ENCODE measurements around the gene GAGE12G.
"Not testable (repeated sequence)": the region's sequence is repeated elsewhere in the genome, so short reads cannot be mapped to it uniquely, and the experiment has no call there.

The GAGE12G gene, protein sequence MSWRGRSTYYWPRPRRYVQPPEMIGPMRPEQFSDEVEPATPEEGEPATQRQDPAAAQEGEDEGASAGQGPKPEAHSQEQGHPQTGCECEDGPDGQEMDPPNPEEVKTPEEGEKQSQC

DNA sequence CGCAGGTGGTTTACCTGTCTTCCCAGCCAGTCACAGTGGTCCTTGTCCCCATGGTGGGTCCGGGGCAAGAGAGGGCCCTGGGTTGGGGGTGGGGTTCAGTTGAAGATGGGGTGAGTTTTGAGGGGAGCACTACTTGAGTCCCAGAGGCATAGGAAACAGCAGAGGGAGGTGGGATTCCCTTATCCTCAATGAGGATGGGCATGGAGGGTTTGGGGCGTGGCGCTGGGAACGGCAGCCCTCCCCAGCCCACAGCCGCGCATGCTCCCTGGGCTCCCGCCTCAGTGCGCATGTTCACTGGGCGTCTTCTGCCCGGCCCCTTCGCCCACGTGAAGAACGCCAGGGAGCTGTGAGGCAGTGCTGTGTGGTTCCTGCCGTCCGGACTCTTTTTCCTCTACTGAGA, at the start of gene GAGE12G:
TSS of gene GAGE12G (plus strand) at position 301 of the 400 bp plus-strand sequence. CDS start 1,155 bp downstream, outside the sequence.
- FAIRE-seq, result not testable (repeated sequence)

DNA sequence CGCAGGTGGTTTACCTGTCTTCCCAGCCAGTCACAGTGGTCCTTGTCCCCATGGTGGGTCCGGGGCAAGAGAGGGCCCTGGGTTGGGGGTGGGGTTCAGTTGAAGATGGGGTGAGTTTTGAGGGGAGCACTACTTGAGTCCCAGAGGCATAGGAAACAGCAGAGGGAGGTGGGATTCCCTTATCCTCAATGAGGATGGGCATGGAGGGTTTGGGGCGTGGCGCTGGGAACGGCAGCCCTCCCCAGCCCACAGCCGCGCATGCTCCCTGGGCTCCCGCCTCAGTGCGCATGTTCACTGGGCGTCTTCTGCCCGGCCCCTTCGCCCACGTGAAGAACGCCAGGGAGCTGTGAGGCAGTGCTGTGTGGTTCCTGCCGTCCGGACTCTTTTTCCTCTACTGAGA, 38.3 kb upstream of the GAGE12G start, which contains the start of gene GAGE12C:
TSS of gene GAGE12C (plus strand) at position 301 of the 400 bp plus-strand sequence. CDS start 1,155 bp downstream, outside the sequence.
- not testable (repeated sequence) for FAIRE-seq

DNA sequence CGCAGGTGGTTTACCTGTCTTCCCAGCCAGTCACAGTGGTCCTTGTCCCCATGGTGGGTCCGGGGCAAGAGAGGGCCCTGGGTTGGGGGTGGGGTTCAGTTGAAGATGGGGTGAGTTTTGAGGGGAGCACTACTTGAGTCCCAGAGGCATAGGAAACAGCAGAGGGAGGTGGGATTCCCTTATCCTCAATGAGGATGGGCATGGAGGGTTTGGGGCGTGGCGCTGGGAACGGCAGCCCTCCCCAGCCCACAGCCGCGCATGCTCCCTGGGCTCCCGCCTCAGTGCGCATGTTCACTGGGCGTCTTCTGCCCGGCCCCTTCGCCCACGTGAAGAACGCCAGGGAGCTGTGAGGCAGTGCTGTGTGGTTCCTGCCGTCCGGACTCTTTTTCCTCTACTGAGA, 28.8 kb upstream of the GAGE12G start, which contains the start of gene GAGE12D:
TSS of gene GAGE12D (plus strand) at position 301 of the 400 bp plus-strand sequence. CDS start 1,155 bp downstream, outside the sequence.
- FAIRE-seq, result not testable (repeated sequence)

GRCh38 chrX:49550989-49551388, 19.2 kb upstream of the GAGE12G start, which contains the start of gene GAGE12E:
GAGE12E (plus strand) TSS chrX:49551289; CDS start chrX:49552444, 1,155 bp downstream.
- FAIRE-seq, result not testable (repeated sequence)

DNA sequence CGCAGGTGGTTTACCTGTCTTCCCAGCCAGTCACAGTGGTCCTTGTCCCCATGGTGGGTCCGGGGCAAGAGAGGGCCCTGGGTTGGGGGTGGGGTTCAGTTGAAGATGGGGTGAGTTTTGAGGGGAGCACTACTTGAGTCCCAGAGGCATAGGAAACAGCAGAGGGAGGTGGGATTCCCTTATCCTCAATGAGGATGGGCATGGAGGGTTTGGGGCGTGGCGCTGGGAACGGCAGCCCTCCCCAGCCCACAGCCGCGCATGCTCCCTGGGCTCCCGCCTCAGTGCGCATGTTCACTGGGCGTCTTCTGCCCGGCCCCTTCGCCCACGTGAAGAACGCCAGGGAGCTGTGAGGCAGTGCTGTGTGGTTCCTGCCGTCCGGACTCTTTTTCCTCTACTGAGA, 9.7 kb upstream of the GAGE12G start, which contains the start of gene GAGE12F:
TSS of gene GAGE12F (plus strand) at position 301 of the 400 bp plus-strand sequence. CDS start 1,155 bp downstream, outside the sequence.
- FAIRE-seq, result not testable (repeated sequence)

DNA sequence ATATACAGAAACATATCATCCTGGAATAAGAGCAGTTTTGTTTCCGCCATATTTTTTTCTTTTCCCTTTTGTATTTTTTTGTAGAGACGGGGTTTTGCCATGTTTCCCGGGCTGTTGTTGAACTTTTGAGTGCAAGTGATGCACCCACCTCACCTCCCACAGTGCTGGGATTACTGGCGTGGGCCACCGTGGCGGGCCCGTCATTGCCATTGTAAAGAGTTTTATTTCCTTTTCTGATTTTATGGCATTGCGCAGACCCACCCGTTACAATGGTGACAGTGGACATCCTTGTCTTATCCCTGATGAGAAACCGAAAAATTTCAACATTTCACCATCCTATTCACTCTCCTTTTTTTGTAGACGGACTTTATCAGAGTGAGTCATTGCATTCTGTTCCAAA, 1.5 kb upstream of the GAGE12G start:
- FAIRE-seq, result not testable (repeated sequence)

DNA sequence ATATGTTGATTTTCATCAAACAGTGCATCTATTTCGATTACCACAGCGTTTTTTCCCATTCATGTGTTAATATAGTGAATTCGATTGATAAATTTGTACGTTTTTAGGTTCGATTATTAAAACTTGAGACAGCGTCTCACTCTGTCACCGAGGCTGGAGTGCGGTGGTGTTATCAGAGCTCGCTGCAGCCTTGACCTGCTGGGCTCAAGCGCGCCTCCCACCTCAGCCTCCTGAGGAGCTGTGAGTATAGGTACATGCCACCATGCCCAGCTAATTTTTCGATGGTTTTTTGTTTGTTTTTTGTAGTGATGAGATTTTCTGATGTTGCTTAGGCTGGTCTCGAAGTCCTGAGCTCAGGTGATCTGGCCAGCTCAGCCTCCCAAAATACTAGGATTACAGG, 1.0 kb upstream of the GAGE12G start:
- FAIRE-seq, result not testable (repeated sequence)

GRCh38 chrX:49579649-49580048, 9.4 kb downstream of the GAGE12G start, which contains the start of gene GAGE12H:
GAGE12H (plus strand) TSS chrX:49579949; CDS start chrX:49581104, 1,155 bp downstream.
- FAIRE-seq, result not testable (repeated sequence)

- FAIRE-seq, result not testable (repeated sequence)
Observed at GRCh38 chrX:49589196-49589595, 19.0 kb downstream of the GAGE12G start, which contains the start of gene GAGE2A. GAGE2A (plus strand) TSS chrX:49589496; CDS start chrX:49590651, 1,155 bp downstream.

DNA sequence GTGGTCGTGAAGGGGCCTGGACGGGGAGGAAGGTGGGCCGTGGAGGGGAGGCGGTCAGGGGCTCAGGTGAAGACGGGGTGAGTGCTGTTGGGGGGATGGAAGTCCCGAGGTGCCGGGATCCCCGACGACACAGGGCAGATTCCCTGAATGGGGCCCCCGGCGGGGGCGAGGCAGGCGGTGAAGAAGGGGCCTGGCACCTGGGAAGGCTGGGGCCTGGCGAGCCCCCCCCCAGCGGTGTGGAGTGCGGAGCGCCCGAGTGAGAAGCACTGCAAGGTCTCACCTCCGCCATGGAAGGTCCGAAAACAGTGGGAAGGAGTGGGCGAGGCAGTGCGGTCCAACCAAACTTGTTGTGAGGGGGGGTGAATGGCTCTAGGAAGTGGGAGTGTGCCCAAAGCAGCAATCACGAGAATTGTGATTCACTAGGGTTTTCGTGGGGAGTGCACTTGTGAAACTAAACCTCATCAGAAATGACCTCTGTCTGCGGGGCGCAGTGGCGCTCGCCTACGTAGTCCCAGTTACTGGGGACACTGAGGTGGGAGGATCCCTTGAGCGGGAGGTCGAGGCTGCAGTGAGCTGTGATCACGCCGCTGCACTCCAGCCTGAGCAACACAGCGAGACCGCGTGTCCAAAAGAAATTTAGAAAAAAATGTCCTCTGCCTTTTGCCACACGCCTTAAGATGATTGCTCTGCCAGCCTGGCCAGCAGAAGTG, 19.7 kb downstream of the GAGE12G start:
- not testable (repeated sequence) for FAIRE-seq

- not testable (repeated sequence) for FAIRE-seq
Observed at GRCh38 chrX:49590488-49590887, 20.3 kb downstream of the GAGE12G start.

DNA sequence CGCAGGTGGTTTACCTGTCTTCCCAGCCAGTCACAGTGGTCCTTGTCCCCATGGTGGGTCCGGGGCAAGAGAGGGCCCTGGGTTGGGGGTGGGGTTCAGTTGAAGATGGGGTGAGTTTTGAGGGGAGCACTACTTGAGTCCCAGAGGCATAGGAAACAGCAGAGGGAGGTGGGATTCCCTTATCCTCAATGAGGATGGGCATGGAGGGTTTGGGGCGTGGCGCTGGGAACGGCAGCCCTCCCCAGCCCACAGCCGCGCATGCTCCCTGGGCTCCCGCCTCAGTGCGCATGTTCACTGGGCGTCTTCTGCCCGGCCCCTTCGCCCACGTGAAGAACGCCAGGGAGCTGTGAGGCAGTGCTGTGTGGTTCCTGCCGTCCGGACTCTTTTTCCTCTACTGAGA, 28.5 kb downstream of the GAGE12G start, which contains the start of gene GAGE1:
TSS of gene GAGE1 (plus strand) at position 301 of the 400 bp plus-strand sequence. CDS start 1,155 bp downstream, outside the sequence.
- not testable (repeated sequence) for FAIRE-seq

DNA sequence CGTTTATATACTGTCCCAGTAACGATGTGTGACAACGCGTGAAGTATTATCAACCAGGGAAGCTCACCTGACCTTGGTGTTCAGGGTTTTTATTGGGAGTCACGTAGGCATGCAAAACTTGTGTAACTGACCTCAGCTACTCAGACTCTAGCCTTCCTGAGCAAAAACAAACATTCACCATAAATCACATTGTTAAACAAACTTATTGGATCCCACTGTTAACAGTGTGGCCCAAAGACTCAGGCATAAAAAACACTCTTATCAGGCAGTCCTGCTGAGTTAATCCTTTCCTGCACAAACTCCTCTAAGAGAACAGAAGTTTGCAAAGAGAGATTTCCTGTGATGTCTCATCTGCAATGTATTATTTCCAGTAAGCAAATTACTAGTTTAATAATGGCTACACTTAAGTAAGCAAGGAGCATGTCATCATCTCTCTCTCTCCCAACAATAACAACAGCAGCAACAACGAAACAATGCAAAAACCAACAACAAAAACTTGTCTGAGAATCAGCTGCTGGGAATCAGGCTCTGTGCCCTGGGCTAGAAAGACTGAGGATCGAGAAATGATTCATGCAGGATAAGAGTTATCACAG, 40.6 kb downstream of the GAGE12G start:
- no peak for FAIRE-seq

GRCh38 chrX:49618574-49618973, 48.4 kb downstream of the GAGE12G start:
- no peak for FAIRE-seq
